Osteocyte (in vitro differentiated cells): ENCODE data around the gene UBA7. TPM values are rescaled to one million over a fixed set of nuclear protein-coding genes. Genes with fewer than 3 reads are reported as not detected.
A peak's percentile ranks its signal among the peaks of the same experiment; 100 is the strongest.

ENCODE experiments used
- DNase-seq: peaks from one replicate; pipeline ENCODE4 v3.0.0; 2021; ENCODE audit warnings: mixed read lengths; ENCODE audit not compliant: unreplicated experiment; ENCODE audit errors: extremely low spot score
- H3K27ac Mint-ChIP-seq: one replicate; pipeline ENCODE4 v1.8.0; 2021; ENCODE audit warnings: mild to moderate bottlenecking, mixed read lengths; ENCODE audit not compliant: unreplicated experiment
- H3K27me3 Mint-ChIP-seq: one replicate; pipeline ENCODE4 v1.8.0; 2021; ENCODE audit warnings: mixed read lengths; ENCODE audit not compliant: unreplicated experiment
- H3K36me3 Mint-ChIP-seq: one replicate; pipeline ENCODE4 v1.8.0; 2021; ENCODE audit warnings: mixed read lengths; ENCODE audit not compliant: unreplicated experiment
- H3K4me1 Mint-ChIP-seq: one replicate; pipeline ENCODE4 v1.8.0; 2021; ENCODE audit warnings: mixed read lengths; ENCODE audit not compliant: unreplicated experiment
- H3K4me3 Mint-ChIP-seq: one replicate; pipeline ENCODE4 v1.8.0; 2021; ENCODE audit warnings: mild to moderate bottlenecking, moderate library complexity, mixed read lengths; ENCODE audit not compliant: unreplicated experiment
- H3K9me3 Mint-ChIP-seq: one replicate; pipeline ENCODE4 v1.8.0; 2021; ENCODE audit warnings: mixed read lengths; ENCODE audit not compliant: unreplicated experiment
- total RNA-seq: library from RNA; stranded (reverse); gene quantifications from 2 replicates; pipeline ENCODE4 v1.2.1, GENCODE V29; 2021
- TF ChIP-seq, protein P1 (sequence below): fragments of 200-600 bp; sonication (generic); IDR thresholded peaks from 2 replicates; pipeline ENCODE4 v1.5.0; 2021; ENCODE audit warnings: antibody characterized with exemption, mild to moderate bottlenecking, moderate library complexity

The UBA7 gene
- total RNA-seq, 1 donor from 2014 or later, result 63.6 TPM

DNA sequence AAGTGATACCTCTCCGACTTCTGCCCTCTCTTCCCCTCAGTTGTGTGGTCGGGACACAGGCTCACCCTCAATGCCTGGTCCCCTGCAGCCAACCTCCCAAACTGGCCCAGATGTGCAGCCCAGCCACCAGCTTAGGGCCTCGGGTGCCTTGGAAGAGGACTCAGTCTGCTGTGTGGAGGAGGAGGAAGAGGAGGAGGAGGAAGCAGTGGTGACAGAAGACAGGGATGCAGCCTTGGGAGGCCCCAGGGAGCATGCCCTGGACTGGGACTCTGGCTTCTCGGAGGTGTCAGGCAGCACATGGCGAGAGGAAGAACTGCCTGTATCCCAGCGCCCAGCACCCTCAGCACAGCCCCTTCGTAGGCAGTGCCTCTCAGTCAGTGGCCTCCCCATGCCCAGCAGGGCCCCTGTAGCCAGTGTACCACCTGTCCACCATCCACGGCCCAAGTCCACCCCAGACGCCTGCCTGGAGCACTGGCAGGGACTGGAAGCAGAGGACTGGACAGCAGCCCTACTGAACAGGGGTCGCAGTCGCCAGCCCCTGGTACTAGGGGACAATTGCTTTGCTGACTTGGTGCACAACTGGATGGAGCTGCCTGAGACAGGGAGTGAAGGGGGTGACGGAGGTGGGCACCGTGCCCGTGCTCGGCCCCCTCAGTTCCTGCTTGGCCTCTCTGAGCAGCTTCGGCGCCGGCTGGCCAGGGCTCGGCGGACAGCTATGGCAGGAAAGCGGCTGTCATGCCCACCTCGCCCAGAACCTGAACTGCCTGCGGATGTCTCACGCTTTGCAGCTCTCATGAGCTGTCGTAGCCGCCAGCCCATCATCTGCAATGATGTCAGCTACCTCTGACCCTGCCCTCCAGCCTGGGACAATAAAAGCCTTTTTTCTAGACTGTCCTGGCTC lies 9.4 kb downstream of the UBA7 start:
- TF ChIP-seq, protein P1, sequence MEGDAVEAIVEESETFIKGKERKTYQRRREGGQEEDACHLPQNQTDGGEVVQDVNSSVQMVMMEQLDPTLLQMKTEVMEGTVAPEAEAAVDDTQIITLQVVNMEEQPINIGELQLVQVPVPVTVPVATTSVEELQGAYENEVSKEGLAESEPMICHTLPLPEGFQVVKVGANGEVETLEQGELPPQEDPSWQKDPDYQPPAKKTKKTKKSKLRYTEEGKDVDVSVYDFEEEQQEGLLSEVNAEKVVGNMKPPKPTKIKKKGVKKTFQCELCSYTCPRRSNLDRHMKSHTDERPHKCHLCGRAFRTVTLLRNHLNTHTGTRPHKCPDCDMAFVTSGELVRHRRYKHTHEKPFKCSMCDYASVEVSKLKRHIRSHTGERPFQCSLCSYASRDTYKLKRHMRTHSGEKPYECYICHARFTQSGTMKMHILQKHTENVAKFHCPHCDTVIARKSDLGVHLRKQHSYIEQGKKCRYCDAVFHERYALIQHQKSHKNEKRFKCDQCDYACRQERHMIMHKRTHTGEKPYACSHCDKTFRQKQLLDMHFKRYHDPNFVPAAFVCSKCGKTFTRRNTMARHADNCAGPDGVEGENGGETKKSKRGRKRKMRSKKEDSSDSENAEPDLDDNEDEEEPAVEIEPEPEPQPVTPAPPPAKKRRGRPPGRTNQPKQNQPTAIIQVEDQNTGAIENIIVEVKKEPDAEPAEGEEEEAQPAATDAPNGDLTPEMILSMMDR, result no peak
- peaks cover 8% of the 10 kb centered on the region for H3K27me3 Mint-ChIP-seq
- no peaks in the 10 kb centered on the region for H3K36me3 Mint-ChIP-seq
- no peak for DNase-seq
- peaks cover 50% of the 10 kb centered on the region for H3K4me1 Mint-ChIP-seq
- H3K9me3 Mint-ChIP-seq, result no peaks in the 10 kb centered on the region
- H3K27ac Mint-ChIP-seq, result peak overlapping the region; percentile 87
- peak overlapping the region; percentile 86 for H3K4me3 Mint-ChIP-seq

DNA sequence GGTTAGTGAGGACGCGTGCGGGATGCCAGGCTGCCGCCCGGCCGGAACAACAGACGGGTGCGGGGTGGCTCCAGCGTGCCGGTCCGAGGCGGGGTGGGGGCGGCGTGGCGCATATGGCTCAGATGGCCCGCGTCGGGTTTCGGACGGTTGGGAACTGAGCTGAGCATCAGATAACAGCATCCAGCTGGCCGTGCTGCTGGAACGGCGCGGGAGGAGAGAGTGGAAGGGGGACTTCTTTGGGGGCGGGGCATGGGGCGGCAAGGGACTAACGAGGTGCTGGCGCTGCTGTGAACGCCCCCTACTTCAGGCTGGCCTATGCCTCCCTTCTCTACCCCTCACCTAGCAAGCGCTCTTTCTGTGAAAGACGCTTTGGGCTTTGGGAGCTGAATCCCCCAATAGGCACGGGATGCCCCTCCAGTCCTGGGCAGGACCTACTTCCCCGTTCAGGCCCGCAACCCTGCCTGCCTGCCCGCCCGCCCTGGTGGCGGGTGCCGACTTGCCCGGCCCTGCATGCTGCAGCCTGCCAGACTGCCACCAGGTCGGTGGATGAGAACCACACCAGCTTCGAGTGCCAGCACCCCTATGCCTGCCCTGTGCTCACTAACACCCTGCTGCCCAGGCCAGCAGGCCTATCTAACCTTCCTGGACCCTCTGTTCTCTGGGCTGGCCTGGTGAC lies 10.2 kb downstream of the UBA7 start:
- H3K9me3 Mint-ChIP-seq, result no peaks in the 10 kb centered on the region
- H3K27ac Mint-ChIP-seq, result peak overlapping the region; percentile 54
- H3K27me3 Mint-ChIP-seq, result peaks cover 8% of the 10 kb centered on the region
- TF ChIP-seq, protein P1, result no peak
- no peak for DNase-seq
- H3K4me1 Mint-ChIP-seq, result peaks cover 54% of the 10 kb centered on the region
- peak overlapping the region; percentile 86 for H3K4me3 Mint-ChIP-seq
- no peaks in the 10 kb centered on the region for H3K36me3 Mint-ChIP-seq

DNA sequence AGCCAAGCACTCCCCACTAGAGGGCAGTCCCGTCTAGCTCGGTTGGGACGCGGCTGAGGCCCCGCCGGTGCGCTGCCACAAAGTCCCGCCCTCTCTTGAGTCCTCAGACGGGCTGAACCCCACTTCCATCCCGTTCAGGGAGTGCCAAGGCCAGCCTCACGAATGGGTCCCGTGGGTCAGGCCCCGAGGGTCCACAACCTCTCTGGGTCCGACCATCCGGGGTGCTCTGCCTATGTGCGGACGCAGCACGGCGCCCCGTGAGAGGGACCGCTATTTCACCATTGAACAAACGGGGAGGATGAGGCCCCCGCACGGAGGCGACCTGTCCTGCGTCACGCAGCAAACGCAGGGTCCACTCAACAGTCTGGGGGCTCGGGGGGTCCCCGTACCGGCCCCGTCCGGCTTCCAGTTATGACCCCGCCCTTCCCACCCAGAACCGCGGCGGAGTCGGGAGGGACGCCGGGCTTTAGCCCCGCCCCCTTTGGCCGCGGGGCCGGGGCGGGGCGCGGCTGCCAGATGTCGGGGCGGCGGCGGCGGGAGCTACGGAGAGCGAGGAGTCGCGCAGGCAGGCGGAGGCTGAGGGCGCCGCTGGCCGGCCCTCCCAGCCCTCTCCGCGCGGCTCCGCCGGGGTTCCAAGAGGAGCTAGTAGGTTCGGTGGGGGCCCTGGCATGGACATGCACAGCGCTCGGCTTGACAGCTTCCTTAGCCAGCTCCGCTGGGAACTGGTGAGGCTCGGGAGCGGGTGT lies 10.9 kb downstream of the UBA7 start, which contains the start of gene INKA1:
Gene INKA1 (plus strand): TSS at position 543 of the 746 bp plus-strand sequence. CDS start 132 bp downstream, at position 675.
- Mint-ChIP-seq H3K9me3 (no peaks in the 10 kb centered on the region), H3K4me1 (peaks cover 52% of the 10 kb centered on the region), H3K27me3 (peaks cover 8% of the 10 kb centered on the region), H3K27ac (peak within 1 kb of the TSS; percentile 84), H3K36me3 (no peaks in the 10 kb centered on the region), H3K4me3 (peak within 1 kb of the TSS; percentile 86)
- peak; percentile 94 for DNase-seq
- TF ChIP-seq, protein P1, result peak; percentile 96

DNA sequence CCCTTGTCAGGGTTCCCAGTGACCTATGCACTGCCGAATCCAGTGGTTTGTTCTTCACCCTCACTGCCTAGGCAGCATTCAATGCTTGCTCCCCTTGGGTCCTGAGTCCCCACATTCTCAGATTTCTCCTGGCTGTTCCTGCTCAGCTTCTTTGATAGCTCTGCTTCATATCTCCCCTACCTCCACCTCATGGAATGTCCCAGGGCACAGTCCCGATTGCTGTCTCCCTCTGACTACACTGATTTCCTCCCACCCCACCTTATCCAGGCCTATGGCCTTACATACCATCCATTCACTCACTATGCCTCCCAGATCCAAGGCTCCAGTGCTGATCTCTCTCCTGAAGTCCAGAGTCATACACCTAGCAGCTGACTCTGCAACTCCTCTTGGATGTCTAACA lies 12.6 kb downstream of the UBA7 start:
- peaks cover 8% of the 10 kb centered on the region for H3K27me3 Mint-ChIP-seq
- DNase-seq, result no peak
- H3K4me1 Mint-ChIP-seq, result peaks cover 36% of the 10 kb centered on the region
- H3K27ac Mint-ChIP-seq, result no peak overlapping the region
- TF ChIP-seq, protein P1, result no peak
- H3K9me3 Mint-ChIP-seq, result no peaks in the 10 kb centered on the region
- H3K36me3 Mint-ChIP-seq, result no peaks in the 10 kb centered on the region
- no peak overlapping the region for H3K4me3 Mint-ChIP-seq
